Measurements from ENCODE around the gene NFATC2.

The NFATC2 gene

DNA sequence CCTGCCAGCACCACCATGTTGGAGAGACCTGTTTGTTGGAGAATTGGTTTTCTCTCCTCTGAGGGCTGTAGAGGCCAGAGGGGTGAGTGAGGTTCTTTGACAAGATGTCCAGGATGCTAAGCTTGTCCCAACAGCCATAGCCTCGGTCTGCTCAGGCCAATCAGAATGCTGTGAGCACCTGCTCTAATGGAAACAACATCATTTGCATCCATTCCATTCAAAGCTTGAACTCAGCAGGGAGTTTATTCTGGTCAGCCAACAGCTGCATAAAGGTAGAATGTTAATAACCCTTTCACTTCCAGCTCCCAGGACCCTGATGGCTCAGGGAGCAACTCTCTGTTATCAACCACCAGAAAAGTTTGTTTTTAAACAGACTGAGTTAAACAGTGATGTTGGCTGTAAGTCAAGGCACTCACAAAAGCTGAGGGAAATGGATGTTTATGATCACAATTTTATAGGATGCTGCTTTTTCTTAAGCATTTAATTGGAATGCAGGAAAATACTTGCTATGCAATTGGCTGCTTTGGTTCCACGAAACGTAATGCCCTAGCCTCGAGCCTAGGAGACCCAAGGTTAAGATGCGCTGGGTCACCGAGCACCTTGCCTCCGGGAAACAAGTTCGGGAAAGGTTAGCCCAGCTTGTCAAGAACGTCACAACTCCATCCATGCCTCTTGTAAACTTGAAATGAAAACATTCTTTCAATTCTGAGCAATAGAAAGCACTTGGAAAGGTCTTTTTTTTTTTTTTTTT, 155.2 kb downstream of the NFATC2 start:
- TF ChIP-seq SIN3A (IDR thresholded peaks at IDR 0.05; ENCODE audit: borderline replicate concordance, insufficient read depth, low read length) = no peak
- TF ChIP-seq FOXP2 (optimal IDR thresholded peaks at IDR 0.05; ENCODE audit: borderline replicate concordance, extremely low read depth, extremely low read length, insufficient read depth) = no peak
- TF ChIP-seq POLR2AphosphoS5 (IDR thresholded peaks at IDR 0.05; ENCODE audit: low read depth, low read length) = no peak
- TF ChIP-seq TAF1 (IDR thresholded peaks at IDR 0.05; ENCODE audit: borderline replicate concordance, insufficient read depth, low read length) = no peak
- TF ChIP-seq, protein P1, sequence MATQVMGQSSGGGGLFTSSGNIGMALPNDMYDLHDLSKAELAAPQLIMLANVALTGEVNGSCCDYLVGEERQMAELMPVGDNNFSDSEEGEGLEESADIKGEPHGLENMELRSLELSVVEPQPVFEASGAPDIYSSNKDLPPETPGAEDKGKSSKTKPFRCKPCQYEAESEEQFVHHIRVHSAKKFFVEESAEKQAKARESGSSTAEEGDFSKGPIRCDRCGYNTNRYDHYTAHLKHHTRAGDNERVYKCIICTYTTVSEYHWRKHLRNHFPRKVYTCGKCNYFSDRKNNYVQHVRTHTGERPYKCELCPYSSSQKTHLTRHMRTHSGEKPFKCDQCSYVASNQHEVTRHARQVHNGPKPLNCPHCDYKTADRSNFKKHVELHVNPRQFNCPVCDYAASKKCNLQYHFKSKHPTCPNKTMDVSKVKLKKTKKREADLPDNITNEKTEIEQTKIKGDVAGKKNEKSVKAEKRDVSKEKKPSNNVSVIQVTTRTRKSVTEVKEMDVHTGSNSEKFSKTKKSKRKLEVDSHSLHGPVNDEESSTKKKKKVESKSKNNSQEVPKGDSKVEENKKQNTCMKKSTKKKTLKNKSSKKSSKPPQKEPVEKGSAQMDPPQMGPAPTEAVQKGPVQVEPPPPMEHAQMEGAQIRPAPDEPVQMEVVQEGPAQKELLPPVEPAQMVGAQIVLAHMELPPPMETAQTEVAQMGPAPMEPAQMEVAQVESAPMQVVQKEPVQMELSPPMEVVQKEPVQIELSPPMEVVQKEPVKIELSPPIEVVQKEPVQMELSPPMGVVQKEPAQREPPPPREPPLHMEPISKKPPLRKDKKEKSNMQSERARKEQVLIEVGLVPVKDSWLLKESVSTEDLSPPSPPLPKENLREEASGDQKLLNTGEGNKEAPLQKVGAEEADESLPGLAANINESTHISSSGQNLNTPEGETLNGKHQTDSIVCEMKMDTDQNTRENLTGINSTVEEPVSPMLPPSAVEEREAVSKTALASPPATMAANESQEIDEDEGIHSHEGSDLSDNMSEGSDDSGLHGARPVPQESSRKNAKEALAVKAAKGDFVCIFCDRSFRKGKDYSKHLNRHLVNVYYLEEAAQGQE (IDR thresholded peaks at IDR 0.05; ENCODE audit: insufficient read depth in 1 of 2, low read depth in 2 of 2, low read length in 2 of 2) = no peak

- TF ChIP-seq TAF1 (IDR thresholded peaks at IDR 0.05; ENCODE audit: borderline replicate concordance, insufficient read depth, low read length) (no peak), SIN3A (IDR thresholded peaks at IDR 0.05; ENCODE audit: borderline replicate concordance, insufficient read depth, low read length) (no peak), POLR2AphosphoS5 (IDR thresholded peaks at IDR 0.05; ENCODE audit: low read depth, low read length) (no peak), FOXP2 (optimal IDR thresholded peaks at IDR 0.05; ENCODE audit: borderline replicate concordance, extremely low read depth, extremely low read length, insufficient read depth) (no peak)
- TF ChIP-seq, protein P1 (IDR thresholded peaks at IDR 0.05; ENCODE audit: insufficient read depth in 1 of 2, low read depth in 2 of 2, low read length in 2 of 2) = no peak
Observed at GRCh38 chr20:51386586-51386985, 155.9 kb downstream of the NFATC2 start.

GRCh38 chr20:51385646-51386530, 156.6 kb downstream of the NFATC2 start:
- TF ChIP-seq, protein P1 (IDR thresholded peaks at IDR 0.05; ENCODE audit: insufficient read depth in 1 of 2, low read depth in 2 of 2, low read length in 2 of 2) = no peak
- TF ChIP-seq SIN3A (IDR thresholded peaks at IDR 0.05; ENCODE audit: borderline replicate concordance, insufficient read depth, low read length) = no peak
- no peak for TF ChIP-seq FOXP2 (optimal IDR thresholded peaks at IDR 0.05; ENCODE audit: borderline replicate concordance, extremely low read depth, extremely low read length, insufficient read depth)
- TF ChIP-seq TAF1 (IDR thresholded peaks at IDR 0.05; ENCODE audit: borderline replicate concordance, insufficient read depth, low read length) = no peak
- no peak for TF ChIP-seq POLR2AphosphoS5 (IDR thresholded peaks at IDR 0.05; ENCODE audit: low read depth, low read length)

- no peak for TF ChIP-seq FOXP2 (optimal IDR thresholded peaks at IDR 0.05; ENCODE audit: borderline replicate concordance, extremely low read depth, extremely low read length, insufficient read depth)
- no peak for TF ChIP-seq SIN3A (IDR thresholded peaks at IDR 0.05; ENCODE audit: borderline replicate concordance, insufficient read depth, low read length)
- TF ChIP-seq TAF1 (IDR thresholded peaks at IDR 0.05; ENCODE audit: borderline replicate concordance, insufficient read depth, low read length) = no peak
- TF ChIP-seq, protein P1 (IDR thresholded peaks at IDR 0.05; ENCODE audit: insufficient read depth in 1 of 2, low read depth in 2 of 2, low read length in 2 of 2) = no peak
- TF ChIP-seq POLR2AphosphoS5 (IDR thresholded peaks at IDR 0.05; ENCODE audit: low read depth, low read length) = no peak
Observed at GRCh38 chr20:51384875-51385274, 157.6 kb downstream of the NFATC2 start.

All from PFSK-1 (cell line).